Panc1 (cell line): ENCODE data around the gene GOSR1. TPM values are rescaled to one million over a fixed set of nuclear protein-coding genes. Genes with fewer than 3 reads are reported as not detected.

ENCODE experiments used
- ATAC-seq: fragments of 200-7000 bp; cut with Tn5 transposase; 2 replicates; pipeline ENCODE4 v1.9.1; 2020; ENCODE audit warnings: mild to moderate bottlenecking, moderate library complexity
- BruUV-seq: library from RNA; stranded (reverse); fragments of 400-500 nt; replicated peaks from 2 replicates; lab custom pipeline; 2021; lab: Mats Ljungman, UMichigan
- CTCF ChIA-PET: fragments of 300-600 bp; sonication (Branson Sonifier 250); formaldehyde crosslinking; loops from one replicate; lab custom pipeline; 2022; ENCODE audit warnings: antibody characterized with exemption; lab: Charles Lee
- POLR2A ChIA-PET: fragments of 300-600 bp; sonication (Branson Sonifier 250); formaldehyde crosslinking; loops from one replicate; lab custom pipeline; 2022; ENCODE audit warnings: antibody characterized with exemption; lab: Charles Lee
- DNase-seq: peaks from one replicate; pipeline ENCODE4 v3.0.0-alpha.2; 2010; ENCODE audit warnings: low read depth, low spot score
- H3K27ac ChIP-seq: 2 replicates; pipeline ENCODE4 v1.5.1; 2011; ENCODE audit warnings: mild to moderate bottlenecking, low read length, inconsistent platforms
- H3K27me3 ChIP-seq: fragments of 200-500 bp; sonication (Bioruptor generic); 2 replicates; pipeline ENCODE4 v1.6.0; 2014; ENCODE audit warnings: low read length, inconsistent platforms; ENCODE audit not compliant: control insufficient read depth, insufficient read depth
- H3K36me3 ChIP-seq: fragments of 200-500 bp; sonication (Bioruptor generic); 2 replicates; pipeline ENCODE4 v1.5.1; 2014; ENCODE audit warnings: inconsistent platforms, mild to moderate bottlenecking, low read length, moderate library complexity; ENCODE audit not compliant: control insufficient read depth, insufficient read depth
- H3K4me1 ChIP-seq: 2 replicates; pipeline ENCODE4 v1.5.1; 2011; ENCODE audit warnings: inconsistent platforms, mild to moderate bottlenecking, low read length, moderate library complexity; ENCODE audit not compliant: control insufficient read depth, insufficient read depth
- H3K4me3 ChIP-seq, 2 experiments: 2 replicates each; pipeline ENCODE4 v1.5.1; 2011 to 2012; ENCODE audit warnings: low read depth in 2 of 2, low read length in 2 of 2, mild to moderate bottlenecking in 2 of 2, inconsistent platforms in 1 of 2, moderate library complexity in 1 of 2
- H3K9me3 ChIP-seq: fragments of 200-500 bp; sonication (Bioruptor generic); 2 replicates; pipeline ENCODE4 v1.5.1; 2014; ENCODE audit warnings: low read depth, mild to moderate bottlenecking, inconsistent platforms, low read length, moderate library complexity; ENCODE audit not compliant: control insufficient read depth, insufficient read depth
- POLR2AphosphoS5 ChIP-seq: IDR thresholded peaks from 2 replicates; pipeline ENCODE4 v1.6.1; 2012; ENCODE audit warnings: mild to moderate bottlenecking, low read depth, low read length, moderate library complexity
- REST ChIP-seq, 2 experiments: IDR thresholded peaks; 2 replicates each; pipeline ENCODE4 v1.6.1; 2011 to 2012; ENCODE audit warnings: low read depth in 2 of 2, control low read depth in 1 of 2, low read length in 1 of 2, mild to moderate bottlenecking in 1 of 2, moderate library complexity in 1 of 2; ENCODE audit not compliant: insufficient read depth in 1 of 2
- SIN3A ChIP-seq: IDR thresholded peaks from 2 replicates; pipeline ENCODE4 v1.6.1; 2012; ENCODE audit warnings: low read depth, mild to moderate bottlenecking, low read length, moderate library complexity, borderline replicate concordance; ENCODE audit not compliant: insufficient read depth
- TCF7L2 ChIP-seq: IDR thresholded peaks from 2 replicates; pipeline ENCODE4 v1.6.1; 2011; ENCODE audit warnings: mild to moderate bottlenecking, low read depth, low read length, inconsistent platforms
- in situ Hi-C: cut with HindIII; loops from 2 replicates; pipeline ENCODE4 v1.10.0; 2016; ENCODE audit warnings: low sequenced_read_pairs, low pct_unique_long_range_greater_than_20kb
- intact Hi-C: fragments of 100-400 bp; cut with micrococcal nuclease; formaldehyde crosslinking; loops from one replicate; pipeline ENCODE4 v1.10.0; 2022; ENCODE audit not compliant: unreplicated experiment
- total RNA-seq: library from RNA; stranded (reverse); gene quantifications from one replicate; pipeline ENCODE4 v1.2.1, GENCODE V29; 2021; ENCODE audit not compliant: unreplicated experiment
- TF ChIP-seq, protein P1 (sequence below): fragments of 450-650 bp; IDR thresholded peaks from 2 replicates; pipeline ENCODE4 v1.5.1; 2017; ENCODE audit warnings: mild to moderate bottlenecking

Gene GOSR1
- total RNA-seq, 1 experiment from 2014 or later: 68.0 TPM

- in situ Hi-C loops (no loop called here), intact Hi-C loops (no loop called here)
- no peaks in the 10 kb centered on the region for H3K9me3 ChIP-seq
- H3K4me1 ChIP-seq: no peaks in the 10 kb centered on the region
- CTCF ChIA-PET: no interaction called here
- ATAC-seq (no peak), DNase-seq (no peak)
- H3K27ac ChIP-seq: no peak overlapping the region
- no TSS peak for BruUV-seq
- TF ChIP-seq, protein P1, sequence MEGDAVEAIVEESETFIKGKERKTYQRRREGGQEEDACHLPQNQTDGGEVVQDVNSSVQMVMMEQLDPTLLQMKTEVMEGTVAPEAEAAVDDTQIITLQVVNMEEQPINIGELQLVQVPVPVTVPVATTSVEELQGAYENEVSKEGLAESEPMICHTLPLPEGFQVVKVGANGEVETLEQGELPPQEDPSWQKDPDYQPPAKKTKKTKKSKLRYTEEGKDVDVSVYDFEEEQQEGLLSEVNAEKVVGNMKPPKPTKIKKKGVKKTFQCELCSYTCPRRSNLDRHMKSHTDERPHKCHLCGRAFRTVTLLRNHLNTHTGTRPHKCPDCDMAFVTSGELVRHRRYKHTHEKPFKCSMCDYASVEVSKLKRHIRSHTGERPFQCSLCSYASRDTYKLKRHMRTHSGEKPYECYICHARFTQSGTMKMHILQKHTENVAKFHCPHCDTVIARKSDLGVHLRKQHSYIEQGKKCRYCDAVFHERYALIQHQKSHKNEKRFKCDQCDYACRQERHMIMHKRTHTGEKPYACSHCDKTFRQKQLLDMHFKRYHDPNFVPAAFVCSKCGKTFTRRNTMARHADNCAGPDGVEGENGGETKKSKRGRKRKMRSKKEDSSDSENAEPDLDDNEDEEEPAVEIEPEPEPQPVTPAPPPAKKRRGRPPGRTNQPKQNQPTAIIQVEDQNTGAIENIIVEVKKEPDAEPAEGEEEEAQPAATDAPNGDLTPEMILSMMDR: no peak
- TF ChIP-seq TCF7L2 (no peak), POLR2AphosphoS5 (no peak), SIN3A (no peak), REST (IDR thresholded peaks at IDR 0.05; ENCODE audit: insufficient read depth in 1 of 2, low read depth in 2 of 2, low read length in 1 of 2) (no peak)
- POLR2A ChIA-PET: no interaction called here
- no peaks in the 10 kb centered on the region for H3K36me3 ChIP-seq
- H3K27me3 ChIP-seq: no peaks in the 10 kb centered on the region
- no peak overlapping the region for H3K4me3 ChIP-seq
These were observed 55.7 kb downstream of the GOSR1 start for GRCh38 chr17:30532871-30533270.

GRCh38 chr17:30534298-30534697, 57.1 kb downstream of the GOSR1 start:
- in situ Hi-C loops: no loop called here
- intact Hi-C loops: no loop called here
- ChIA-PET CTCF (no interaction called here), POLR2A (interaction anchor here (0.6 kb wide), 1 partner anchor 198 kb away, joined by 10 read pairs; no protein-coding TSS in a partner anchor)
- Histone ChIP-seq H3K27me3 (no peaks in the 10 kb centered on the region; the same call in 1 of the 2 replicates), H3K4me3 (no peak overlapping the region), H3K9me3 (no peaks in the 10 kb centered on the region), H3K27ac (no peak overlapping the region), H3K36me3 (no peaks in the 10 kb centered on the region), H3K4me1 (no peaks in the 10 kb centered on the region)
- TF ChIP-seq SIN3A (no peak), TCF7L2 (no peak), POLR2AphosphoS5 (no peak), REST (IDR thresholded peaks at IDR 0.05; ENCODE audit: insufficient read depth in 1 of 2, low read depth in 2 of 2, low read length in 1 of 2) (no peak)
- TF ChIP-seq, protein P1: no peak
- ATAC-seq (no peak), DNase-seq (no peak)
- no TSS peak for BruUV-seq
